GM18498 (cell line): ENCODE results near the gene ANKRD35.
A peak's percentile ranks its signal among the peaks of the same experiment; 100 is the strongest.
"Not testable (repeated sequence)": the region's sequence is repeated elsewhere in the genome, so short reads cannot be mapped to it uniquely, and the experiment has no call there.

Experiments used
- ATAC-seq: cut with Tn5 transposase; IDR thresholded peaks from one replicate; pipeline ENCODE4 v1.9.1; 2021; ENCODE audit warnings: mild to moderate bottlenecking, moderate library complexity; ENCODE audit not compliant: unreplicated experiment

Gene ANKRD35

DNA sequence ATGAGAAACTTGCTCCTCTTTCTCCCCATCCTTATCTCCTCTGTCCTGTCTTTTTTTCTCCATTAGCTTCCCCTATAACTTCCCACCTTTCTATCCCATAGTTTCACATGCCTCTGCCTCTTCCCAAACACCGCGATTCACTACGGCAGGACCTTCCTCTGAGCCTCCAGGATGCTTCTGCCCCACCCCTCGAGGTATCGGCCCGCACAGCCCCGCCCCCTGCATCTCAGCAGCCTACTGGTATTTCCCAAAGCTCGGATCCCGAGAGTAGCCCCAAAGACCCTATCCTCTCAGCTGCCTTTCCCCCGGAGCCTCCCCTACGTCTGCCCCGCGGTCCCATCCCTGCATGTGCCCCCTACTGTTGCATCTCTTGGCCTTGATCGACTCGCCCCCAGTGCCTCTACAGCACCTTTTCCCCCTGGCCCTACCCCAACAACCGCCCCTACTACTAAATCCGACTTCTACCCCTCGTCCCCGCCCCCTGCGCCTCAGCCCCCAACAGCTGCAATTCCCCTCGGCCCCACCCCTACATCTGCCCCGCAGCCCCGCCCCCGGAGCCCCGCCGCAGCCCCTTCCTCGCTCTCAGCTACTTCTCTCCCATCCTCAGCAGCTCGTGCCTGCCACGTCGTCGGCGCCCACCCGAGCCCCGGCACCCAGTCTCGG is 27.3 kb downstream of the ANKRD35 start:
- peak; percentile 24 for ATAC-seq

DNA sequence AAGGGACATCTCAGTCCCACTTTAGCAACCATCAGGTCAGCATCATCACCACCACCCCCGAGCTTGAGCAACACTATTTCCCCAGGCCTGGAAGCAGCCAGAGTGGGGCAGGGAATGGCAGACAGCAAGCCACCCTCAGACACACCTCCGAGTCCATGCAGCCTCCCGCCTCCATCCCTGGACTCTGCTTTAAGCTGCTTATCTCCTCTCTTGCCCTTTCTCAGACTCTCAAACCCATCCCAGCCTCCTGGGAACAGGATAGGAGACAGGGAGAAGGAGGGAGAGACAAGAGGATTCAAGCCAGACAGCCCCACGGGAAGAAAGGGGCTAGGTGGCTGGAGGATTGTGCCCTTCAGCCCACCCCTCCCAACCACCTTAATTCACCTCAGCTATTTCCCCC is 28.5 kb downstream of the ANKRD35 start:
- no peak for ATAC-seq

DNA sequence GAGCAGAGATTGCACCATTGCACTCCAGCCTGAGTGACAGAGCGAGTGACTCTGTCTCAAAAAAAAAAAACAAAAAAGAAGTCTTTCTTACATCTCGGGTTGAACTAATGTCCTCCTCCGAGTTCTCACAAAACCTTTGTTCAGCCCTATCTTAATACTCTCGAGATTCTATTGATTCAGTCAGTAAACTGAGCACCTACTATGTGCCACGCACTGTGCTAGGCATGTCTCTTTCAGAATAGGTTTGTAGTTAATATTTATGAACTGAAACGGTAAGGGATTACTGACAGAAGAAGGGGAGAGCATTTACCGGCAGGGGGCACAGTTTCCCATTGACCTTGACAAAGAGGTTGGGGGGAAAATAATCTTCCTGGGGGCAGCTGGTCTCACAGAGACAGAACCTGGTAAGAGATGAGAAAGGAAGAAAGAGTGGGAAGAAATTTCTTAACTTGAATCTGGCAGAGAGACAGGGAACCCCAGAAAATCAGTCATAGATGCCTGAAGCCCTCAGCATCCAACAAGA is 30.2 kb downstream of the ANKRD35 start:
- no peak for ATAC-seq

DNA sequence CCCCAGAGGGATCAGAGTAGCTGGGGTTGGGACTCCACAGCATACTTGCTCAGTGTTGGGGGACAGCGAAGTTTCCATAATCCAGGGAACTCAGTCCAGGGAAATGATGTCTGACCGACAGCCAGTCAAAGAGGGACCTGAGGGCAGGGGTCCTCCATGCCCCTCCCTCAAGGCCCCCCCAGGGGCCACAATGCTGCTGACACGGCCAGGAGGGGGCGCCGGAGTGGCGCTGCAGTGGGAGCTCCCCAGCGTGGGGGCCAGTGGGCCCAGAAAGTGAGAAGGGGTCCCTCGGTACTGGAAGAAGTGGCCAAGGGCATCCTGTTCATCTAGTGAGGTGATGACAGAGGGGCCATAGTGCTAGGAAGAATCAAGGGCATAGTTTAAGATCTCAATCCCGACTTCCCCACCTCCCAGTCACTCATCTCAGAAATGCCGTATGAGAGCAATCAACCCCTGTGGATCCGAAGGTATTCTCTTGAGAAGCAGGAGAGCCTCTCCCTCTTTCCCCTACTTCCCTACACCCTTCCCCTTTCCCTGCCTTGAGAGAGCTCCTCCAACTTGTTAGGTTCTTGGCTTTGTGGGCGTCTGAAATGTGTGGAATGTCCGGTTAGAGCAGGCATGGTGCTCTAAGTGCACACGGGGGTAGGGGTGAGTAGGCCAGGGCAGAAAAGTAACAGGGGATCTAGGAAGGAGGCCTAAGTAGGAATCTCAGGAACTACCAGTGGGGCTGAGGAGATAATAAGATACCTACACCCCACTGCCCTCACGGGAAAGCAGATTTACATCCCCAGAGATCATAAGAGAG is 36.1 kb downstream of the ANKRD35 start:
- no peak for ATAC-seq

DNA sequence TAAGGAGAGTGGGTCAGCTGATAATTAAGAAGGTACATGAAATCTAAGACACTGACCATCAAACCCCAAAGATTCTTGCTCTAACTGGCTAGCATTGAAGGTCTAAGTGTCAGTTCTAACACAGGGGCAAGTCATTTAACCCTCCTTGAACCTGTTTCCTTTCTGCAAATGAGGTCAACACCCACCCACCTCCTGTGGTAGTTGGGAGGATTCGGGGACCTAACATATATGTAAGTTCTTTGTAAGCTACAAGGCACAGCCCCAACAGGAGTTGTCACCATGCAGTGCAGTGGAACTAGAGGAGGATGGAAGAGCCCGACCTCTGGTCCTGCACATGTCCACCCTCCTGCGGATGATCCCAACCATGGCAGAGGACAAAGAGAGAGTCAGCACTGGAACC is 37.8 kb downstream of the ANKRD35 start:
- no peak for ATAC-seq

DNA sequence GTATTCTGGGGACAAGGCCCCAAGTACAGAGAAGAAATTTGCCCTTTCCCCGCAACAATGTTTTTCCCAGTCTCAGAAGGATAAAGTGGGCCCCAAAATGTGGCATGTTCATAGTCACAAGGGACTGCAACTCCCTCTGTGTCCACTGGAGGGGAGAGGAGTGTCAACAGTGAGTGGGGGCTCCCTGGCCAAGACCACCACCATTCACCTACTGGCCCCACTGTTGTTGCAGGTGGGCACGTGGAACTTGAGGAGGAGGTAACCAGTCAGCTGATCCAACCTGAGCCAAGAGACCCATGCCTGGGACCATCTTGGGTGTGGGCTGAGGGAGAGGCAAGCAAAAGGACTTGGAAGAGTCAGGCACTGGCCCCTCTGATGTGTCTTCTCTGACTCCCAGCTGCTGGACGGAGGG is 39.5 kb downstream of the ANKRD35 start:
- ATAC-seq, result no peak

DNA sequence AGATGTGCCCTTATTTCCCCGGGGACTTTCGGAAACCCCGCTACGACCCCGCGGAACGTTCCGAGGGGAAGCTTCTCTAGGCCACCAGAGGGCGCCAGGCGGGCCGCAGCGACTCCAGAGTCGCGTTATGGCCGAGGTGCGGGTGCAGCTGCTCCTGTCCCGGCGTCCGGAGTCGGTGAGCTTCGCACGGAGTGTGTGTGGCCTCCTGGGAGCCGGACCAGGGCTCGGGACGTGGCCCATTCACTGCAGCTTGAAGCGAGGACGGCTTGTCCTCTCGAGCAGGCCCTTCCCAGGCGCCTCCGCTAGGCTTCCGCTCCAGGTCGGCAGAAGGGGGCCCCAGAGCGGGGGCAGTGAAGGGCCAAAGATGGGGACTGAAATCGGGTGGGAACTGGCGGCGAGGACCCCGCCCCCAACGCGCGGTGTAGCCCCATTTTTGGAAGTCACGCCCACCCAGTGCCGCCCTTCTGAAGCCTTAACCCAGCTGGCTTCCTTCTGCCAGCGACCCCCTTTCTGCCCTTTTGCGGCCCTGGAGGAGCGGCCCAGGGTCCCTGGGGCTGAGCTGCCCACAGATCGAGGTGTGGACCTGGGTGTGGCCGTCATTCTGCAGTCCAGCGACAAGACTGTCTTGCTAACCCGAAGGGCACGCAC is 40.0 kb downstream of the ANKRD35 start, which contains the start of gene NUDT17:
Gene NUDT17 (plus strand): TSS at position 117 of the 648 bp plus-strand sequence. CDS start 11 bp downstream, at position 128.
- ATAC-seq, result peak; percentile 71

DNA sequence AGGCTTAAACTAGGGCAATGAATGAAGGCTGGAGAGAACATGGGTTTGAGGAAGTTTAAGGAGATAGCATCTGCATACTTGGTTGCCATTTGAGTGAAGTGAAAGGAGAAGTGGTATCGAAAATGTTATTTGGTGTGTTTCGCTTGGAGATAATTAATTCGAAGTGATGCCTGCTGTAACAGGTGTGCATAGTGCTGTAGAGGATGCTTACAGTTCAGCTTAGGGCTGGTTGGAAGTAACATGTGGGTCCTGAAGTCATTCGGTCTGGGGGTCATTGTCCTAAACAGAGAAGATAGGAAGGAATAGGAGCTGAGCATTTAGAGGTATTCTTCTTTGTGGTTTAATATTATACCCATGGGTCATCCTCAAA is 40.5 kb downstream of the ANKRD35 start:
- peak; percentile 75 for ATAC-seq

DNA sequence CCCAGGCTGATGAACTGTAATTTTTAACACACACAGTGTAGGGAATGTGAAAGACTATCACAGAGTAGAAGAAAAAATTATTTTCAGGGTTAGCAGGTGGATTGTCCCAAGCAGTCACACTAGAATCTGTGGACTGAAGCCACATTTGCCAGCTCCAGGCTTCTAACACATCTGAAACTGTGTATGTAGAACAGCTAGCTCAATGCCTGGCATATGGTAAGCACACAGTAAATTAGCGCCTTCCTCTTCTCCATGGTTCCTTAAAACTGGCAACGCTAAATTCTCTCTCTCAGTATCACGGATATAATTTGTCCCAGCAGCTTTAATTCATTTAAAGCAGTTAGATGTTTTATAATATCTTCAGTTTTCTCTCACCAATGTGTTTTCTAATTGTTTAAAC is 42.6 kb downstream of the ANKRD35 start:
- ATAC-seq, result no peak

DNA sequence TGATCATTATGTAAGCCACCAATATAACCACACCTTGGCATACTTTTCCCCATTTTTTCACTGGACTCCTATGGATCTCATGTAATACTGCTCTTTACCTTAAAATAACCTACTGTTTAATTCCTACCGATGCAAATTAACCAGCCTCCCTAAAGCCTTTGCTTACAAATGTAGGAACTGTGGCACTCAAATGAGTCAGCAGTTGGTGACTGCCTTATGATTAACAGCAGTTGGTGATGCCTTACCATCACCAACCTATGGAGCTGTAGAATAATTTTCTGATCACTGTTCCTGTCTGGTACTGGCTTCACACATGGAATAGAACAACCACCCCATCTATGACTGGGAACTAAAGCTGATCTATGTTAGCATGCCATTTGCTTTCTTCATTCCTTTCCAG is 48.0 kb downstream of the ANKRD35 start:
- ATAC-seq, result no peak

DNA sequence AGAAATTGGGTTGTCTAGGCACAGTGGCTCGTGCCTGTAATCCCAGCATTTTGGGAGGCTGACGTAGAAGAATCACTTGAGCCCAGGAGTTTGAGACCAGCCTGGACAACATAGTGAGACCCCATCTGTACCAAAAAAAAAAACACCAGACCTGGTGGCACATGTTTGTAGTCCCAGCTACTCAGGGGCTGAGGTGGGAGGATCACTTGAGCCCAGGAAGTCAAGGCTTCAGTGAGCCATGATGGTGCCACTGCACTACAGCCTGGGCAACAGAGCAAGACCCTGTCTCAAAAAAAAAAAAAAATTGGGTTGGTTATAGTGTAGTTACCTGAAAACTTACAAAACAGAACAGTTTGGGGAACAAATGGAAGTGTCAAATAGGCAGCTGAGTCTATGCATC is 54.9 kb downstream of the ANKRD35 start:
- not testable (repeated sequence) for ATAC-seq

DNA sequence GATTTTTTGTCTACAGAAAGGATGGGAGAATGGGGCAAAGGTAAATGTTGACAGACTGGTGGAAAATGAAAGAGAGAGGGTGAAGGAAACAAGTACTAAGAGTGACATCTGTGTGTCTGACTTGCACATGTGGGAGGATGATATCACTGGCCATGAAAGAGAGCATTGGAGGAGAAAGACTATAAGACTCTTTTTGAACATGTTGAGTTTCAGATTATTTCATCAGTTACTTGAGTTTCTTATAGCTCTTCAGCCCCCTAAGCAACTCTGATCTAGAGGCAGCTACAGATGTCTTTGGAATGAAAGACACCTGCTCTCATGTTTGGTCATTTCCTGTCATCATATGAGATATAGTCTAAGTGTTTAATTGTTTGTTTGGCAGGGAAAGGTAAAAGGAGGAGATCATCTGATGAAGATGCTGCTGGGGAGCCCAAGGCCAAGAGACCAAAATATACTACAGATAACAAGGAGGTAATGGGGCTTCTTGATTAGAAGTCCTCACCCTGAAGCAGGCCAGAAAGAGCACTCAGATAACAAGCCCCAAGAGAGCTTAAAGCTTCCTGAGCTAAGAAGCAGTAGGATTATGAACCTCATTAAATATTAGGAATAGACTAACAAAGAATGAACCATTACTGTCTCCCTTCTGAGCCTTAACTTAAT is 57.2 kb downstream of the ANKRD35 start:
- peak; percentile 30 for ATAC-seq

DNA sequence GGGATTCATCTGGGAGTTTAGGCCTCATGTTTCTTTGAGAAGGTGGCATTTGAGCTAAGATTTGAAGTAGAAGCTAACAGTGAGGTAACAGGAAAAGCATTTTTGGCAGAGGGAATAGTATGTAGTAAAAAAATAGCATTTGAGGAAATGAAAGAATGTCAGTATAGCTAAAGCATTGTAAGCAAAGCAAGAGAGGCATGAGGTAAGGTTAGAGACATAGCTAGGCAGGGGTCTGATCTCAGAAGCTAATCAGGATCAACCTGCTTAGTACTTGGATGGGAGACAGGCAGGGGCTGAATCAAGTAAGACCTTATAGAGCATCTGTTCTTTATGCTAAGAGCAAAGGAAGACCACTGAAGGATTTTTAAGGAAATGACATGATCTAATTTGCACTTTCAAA is 57.7 kb downstream of the ANKRD35 start:
- no peak for ATAC-seq

DNA sequence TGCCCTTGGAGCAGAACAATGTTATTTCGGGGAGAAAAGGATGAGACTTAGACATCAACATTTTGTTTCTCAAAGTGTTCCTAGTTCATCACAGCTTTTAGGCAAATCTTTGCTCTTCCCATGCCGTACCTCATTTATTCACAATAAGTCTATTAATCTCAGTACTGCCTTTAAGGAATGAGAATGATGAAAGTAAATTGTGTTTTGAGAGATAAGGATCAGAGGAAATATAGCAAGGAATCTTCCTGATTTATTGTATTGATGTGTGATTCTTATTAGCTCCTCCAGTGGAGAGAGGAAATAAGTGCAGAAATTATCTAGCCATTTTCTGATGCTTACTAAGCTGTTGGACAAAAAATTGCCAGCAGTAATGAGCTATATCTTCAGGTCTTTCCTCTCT is 59.6 kb downstream of the ANKRD35 start:
- ATAC-seq, result no peak

DNA sequence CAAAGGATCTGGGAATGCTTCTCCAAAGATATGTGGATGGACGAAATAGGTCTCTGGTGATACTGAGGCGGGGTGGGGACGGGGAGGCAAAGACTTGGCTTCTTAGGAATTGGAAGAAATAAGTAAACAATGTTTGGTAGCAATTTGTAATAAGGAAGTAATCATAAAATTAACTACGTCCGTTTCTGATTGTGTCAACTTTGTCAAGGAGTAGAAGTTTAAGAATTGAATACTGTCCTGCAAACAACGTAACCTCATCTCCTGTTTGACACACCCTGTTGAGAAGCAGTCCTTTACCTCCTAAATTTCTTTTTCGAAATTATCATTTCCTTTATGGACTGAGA is 61.2 kb downstream of the ANKRD35 start:
- no peak for ATAC-seq

DNA sequence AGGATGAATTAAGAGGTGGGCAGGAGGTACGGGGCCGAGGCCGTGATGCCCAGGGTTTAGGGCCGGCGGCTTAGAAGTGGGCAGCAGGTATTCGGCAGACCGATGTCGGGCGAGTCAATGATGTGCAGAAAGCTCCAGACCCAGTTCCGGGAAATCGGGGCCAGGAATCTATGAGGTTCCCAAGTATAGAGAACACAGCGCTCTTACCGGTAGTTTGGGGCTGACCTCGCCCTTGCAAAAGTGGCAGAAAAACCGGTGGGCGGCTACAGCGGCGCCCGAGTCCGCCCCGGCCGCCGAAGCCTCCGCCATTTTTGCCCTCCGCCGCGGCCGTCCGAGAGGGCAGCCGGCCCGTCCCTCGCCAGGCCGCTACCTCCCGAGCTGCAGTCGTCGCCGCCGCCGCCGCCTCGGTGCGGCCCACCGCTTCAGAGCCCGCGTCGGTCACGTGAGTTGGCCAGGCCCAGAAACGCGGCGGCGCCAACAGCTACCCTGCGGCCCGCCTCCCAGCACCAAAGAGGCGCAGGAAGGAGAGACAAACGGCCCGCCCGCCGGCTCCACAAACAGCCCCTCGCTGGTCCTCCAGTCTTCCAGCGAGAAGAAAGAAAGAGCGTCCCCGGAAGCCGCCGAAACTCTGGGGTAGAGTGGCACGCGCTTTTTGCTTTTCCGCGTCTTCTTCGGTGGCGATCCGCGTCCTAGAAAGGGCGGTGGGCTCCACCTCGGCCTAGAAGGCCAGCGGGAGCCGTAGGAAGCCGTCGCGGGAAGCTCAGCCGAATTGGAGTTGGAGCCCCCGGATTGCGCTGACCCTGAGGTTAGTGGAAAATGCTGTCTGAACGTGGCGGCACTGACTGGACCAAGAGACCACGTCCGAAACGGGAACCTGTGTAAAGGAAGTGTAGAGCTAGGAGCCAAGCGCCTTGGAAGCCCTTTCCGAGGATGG is 61.8 kb downstream of the ANKRD35 start, which contains the start of the genes POLR3C and RNF115:
Gene POLR3C (plus strand): TSS at position 636 of the 934 bp plus-strand sequence. CDS start 1,577 bp downstream, outside the sequence.
Gene RNF115 (minus strand): TSS at position 531 of the 934 bp plus-strand sequence. CDS start 222 bp downstream, at position 309.
- peak; percentile 88 for ATAC-seq

DNA sequence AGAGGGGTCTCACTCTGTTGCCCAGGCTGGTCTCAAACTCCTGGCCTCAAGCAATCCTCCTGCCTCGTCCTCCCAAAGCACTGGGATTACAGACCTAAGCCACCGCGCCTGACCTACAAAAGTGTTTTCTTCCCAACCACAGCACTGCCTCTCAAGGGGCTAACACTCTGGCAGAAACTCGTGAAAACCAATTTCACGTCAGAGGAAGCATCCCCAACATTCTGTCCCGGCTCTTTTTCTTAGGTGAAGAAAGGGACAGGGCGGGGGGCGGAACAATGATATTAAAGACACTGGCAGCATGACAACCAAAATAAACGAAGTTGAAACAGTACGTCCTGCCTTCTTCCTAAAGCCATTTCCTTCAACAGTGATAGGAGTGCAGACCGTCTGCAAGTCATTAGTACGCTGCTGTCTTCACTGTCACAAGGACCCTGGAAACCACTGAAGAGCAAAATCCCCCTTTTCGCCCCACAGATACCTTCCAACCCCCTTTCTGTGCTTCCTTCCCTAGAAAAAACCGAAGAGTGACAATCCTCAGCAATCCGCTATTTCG is 62.8 kb downstream of the ANKRD35 start:
- ATAC-seq, result not testable (repeated sequence)

DNA sequence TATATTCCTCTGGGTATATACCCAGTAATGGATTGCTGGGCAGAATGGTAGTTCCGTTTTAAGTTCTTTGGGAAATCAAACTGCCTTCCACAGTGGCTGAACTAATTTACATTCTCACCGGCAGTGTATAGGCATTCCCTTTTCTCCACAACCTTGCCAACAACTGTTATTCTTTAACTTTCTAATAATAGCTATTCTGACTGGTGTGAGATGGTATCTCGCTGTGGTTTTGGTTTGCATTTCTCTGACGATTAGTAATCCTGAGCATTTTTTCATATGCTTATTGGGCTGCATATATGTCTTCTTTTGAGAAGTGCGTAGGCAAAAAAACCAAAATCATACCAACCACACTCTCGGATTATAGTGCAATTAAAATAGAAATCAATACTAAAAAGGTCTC is 67.6 kb downstream of the ANKRD35 start:
- not testable (repeated sequence) for ATAC-seq
